Measurements from ENCODE around the gene ROBO2. TPM values are rescaled to one million over a fixed set of nuclear protein-coding genes. Genes with fewer than 3 reads are reported as not detected.

ROBO2 gene
- total RNA-seq, 2 donors from 2014 or later: 9.8 to 9.9 TPM

DNA sequence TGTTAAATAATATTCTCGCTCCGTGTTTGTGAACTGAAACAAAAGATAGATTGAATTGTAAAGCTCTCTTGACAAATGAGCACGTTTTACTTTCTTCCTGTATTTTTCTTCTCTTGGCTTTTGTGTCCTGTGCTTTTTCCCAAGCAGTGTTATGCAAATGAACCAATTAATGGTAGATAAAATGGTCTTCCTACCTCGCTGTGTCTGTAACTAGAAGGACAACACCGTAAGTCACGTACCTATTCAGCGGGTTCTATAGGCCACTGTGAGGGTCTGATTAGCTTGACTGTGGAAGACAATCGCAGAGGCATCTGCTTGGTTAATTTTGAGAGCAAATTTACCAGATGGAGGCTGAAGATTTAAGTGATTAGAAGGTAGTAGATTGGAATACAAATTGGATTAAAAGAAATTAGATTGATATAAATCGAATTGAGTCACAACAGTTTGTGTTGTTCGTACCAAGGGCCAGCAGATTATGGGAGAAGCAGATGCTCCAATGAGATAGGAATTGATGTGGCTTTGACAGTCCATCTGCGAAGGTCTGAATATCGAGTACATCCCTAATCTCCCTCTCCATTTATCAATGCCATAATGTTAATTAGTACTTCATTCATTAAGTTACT lies 40.2 kb downstream of the ROBO2 start:
- TF ChIP-seq, protein P1, sequence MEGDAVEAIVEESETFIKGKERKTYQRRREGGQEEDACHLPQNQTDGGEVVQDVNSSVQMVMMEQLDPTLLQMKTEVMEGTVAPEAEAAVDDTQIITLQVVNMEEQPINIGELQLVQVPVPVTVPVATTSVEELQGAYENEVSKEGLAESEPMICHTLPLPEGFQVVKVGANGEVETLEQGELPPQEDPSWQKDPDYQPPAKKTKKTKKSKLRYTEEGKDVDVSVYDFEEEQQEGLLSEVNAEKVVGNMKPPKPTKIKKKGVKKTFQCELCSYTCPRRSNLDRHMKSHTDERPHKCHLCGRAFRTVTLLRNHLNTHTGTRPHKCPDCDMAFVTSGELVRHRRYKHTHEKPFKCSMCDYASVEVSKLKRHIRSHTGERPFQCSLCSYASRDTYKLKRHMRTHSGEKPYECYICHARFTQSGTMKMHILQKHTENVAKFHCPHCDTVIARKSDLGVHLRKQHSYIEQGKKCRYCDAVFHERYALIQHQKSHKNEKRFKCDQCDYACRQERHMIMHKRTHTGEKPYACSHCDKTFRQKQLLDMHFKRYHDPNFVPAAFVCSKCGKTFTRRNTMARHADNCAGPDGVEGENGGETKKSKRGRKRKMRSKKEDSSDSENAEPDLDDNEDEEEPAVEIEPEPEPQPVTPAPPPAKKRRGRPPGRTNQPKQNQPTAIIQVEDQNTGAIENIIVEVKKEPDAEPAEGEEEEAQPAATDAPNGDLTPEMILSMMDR (IDR thresholded peaks at IDR 0.05): no peak
- H3K9me3 ChIP-seq: no peaks in the 10 kb centered on the region
- peaks cover 0 to 8% of the 10 kb centered on the region in 2 donors for H3K4me1 ChIP-seq (ENCODE audit: control insufficient read depth in 1 of 2, low read depth in 2 of 2)
- H3K36me3 ChIP-seq: no peaks in the 10 kb centered on the region
- ATAC-seq (ENCODE audit: insufficient number of reproducible peaks, low FRiP score, low read depth): no peak
- no peaks in the 10 kb centered on the region for H3K27me3 ChIP-seq (replicated peaks; ENCODE audit: insufficient read depth)
- no peak overlapping the region for H3K27ac ChIP-seq
- DNase-seq (ENCODE audit: low spot score): no peak
- H3K4me3 ChIP-seq: no peak overlapping the region

DNA sequence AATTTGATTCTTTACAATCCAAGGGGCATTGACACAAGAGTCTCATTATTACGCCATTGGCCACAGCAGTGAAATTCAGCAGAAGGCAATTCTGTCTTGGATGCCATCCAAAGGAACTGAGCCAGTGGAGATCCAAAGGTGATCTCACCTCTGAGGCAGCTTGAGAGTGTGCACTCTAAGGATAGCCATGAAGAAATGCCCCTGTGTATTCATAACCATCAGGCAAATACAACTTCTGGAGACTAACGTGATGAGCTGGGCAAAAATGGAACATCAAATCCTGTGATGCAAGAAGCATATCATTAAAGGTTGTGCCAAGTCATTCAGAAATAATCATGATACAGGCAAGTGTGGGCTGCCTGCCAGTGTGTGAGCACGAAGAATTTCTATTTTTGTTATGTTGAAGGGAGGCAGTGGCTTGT lies 41.4 kb downstream of the ROBO2 start:
- Histone ChIP-seq H3K9me3 (no peaks in the 10 kb centered on the region), H3K27ac (no peak overlapping the region), H3K36me3 (no peaks in the 10 kb centered on the region), H3K4me3 (no peak overlapping the region), H3K27me3 (replicated peaks; ENCODE audit: insufficient read depth) (no peaks in the 10 kb centered on the region), H3K4me1 (ENCODE audit: control insufficient read depth in 1 of 2, low read depth in 2 of 2) (peaks cover 0 to 8% of the 10 kb centered on the region in 2 donors)
- TF ChIP-seq, protein P1 (IDR thresholded peaks at IDR 0.05): no peak
- DNase-seq (ENCODE audit: low spot score) (no peak), ATAC-seq (ENCODE audit: insufficient number of reproducible peaks, low FRiP score, low read depth) (no peak)

DNA sequence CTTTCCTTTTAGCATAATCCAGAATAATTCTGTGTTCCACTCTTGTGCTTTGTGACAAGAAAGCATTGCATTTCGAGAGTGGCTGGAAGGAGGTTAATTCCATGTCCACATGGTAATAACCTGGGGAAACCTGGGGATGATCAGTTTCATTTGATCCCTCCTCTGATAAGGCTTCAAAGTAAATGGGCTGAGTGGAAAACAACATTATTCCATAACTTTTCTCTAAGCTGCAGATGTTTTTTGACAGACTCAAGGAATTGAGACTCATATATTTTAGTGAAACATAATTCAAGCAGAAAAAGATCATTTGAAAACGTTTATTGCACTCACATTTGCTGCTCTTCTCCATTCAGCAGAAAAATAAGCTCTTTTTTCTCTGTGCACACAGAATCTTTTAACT lies 44.6 kb downstream of the ROBO2 start:
- DNase-seq (ENCODE audit: low spot score) (no peak), ATAC-seq (ENCODE audit: insufficient number of reproducible peaks, low FRiP score, low read depth) (no peak)
- no peaks in the 10 kb centered on the region for H3K9me3 ChIP-seq
- H3K4me1 ChIP-seq (ENCODE audit: control insufficient read depth in 1 of 2, low read depth in 2 of 2): peaks cover 0 to 8% of the 10 kb centered on the region in 2 donors
- H3K27ac ChIP-seq: no peak overlapping the region
- H3K27me3 ChIP-seq (replicated peaks; ENCODE audit: insufficient read depth): no peaks in the 10 kb centered on the region
- no peak overlapping the region for H3K4me3 ChIP-seq
- TF ChIP-seq, protein P1 (IDR thresholded peaks at IDR 0.05): no peak
- no peaks in the 10 kb centered on the region for H3K36me3 ChIP-seq

DNA sequence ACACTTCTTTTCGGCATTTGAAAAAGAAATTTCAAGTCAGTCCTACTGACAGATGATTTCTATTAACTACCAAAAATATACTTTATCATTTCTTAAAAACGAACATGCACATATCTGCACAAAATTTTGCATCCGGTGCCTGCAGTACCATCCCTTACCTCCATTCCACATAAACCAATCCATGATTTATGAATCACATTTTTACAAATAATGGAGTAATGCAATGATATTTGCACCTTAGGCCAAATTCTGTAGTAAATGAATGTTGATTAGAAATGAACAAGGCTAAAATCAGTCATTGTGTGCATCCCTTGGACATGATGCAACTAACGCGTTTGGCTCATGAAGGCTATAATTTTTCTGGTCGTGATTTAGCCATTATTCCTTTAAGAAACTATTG lies 46.5 kb downstream of the ROBO2 start:
- no peaks in the 10 kb centered on the region for H3K36me3 ChIP-seq
- DNase-seq (ENCODE audit: low spot score): no peak
- H3K4me1 ChIP-seq (ENCODE audit: control insufficient read depth in 1 of 2, low read depth in 2 of 2): peaks cover 0 to 4% of the 10 kb centered on the region in 2 donors
- H3K27ac ChIP-seq: no peak overlapping the region
- no peak for ATAC-seq (ENCODE audit: insufficient number of reproducible peaks, low FRiP score, low read depth)
- no peak overlapping the region for H3K4me3 ChIP-seq
- TF ChIP-seq, protein P1 (IDR thresholded peaks at IDR 0.05): peak; percentile 21
- H3K27me3 ChIP-seq (replicated peaks; ENCODE audit: insufficient read depth): no peaks in the 10 kb centered on the region
- no peaks in the 10 kb centered on the region for H3K9me3 ChIP-seq

DNA sequence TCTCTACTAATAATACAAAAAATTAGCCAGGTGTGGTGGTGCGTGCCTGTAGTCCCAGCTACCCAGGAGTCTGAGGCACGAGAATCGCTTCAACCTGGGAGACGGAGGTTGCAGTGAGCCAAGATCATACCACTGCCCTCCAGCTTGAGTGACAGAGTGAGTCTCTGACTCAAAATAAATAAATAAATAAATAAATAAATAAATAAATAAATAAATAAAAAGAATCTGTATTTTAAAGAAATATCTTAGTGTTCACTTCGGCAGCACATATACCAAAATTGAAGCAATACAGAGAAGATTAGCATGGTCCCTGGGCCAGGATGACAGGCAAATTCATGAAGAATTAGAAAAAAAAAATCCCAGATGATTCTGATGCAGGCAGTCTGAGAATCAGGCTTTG lies 51.9 kb downstream of the ROBO2 start:
- ATAC-seq (ENCODE audit: insufficient number of reproducible peaks, low FRiP score, low read depth): no peak
- Histone ChIP-seq H3K9me3 (no peaks in the 10 kb centered on the region), H3K36me3 (no peaks in the 10 kb centered on the region), H3K27me3 (replicated peaks; ENCODE audit: insufficient read depth) (no peaks in the 10 kb centered on the region), H3K4me1 (ENCODE audit: control insufficient read depth in 1 of 2, low read depth in 2 of 2) (no peaks in the 10 kb centered on the region), H3K27ac (no peak overlapping the region), H3K4me3 (no peak overlapping the region)
- no peak for DNase-seq (ENCODE audit: low spot score)
- TF ChIP-seq, protein P1 (IDR thresholded peaks at IDR 0.05): no peak
